Panc1 (cell line): ENCODE results near the gene AP3S2.

Experiments used
- POLR2AphosphoS5 ChIP-seq: IDR thresholded peaks from 2 replicates; pipeline ENCODE4 v1.6.1; 2012; ENCODE audit warnings: mild to moderate bottlenecking, low read depth, low read length, moderate library complexity
- SIN3A ChIP-seq: IDR thresholded peaks from 2 replicates; pipeline ENCODE4 v1.6.1; 2012; ENCODE audit warnings: low read depth, mild to moderate bottlenecking, low read length, moderate library complexity, borderline replicate concordance; ENCODE audit not compliant: insufficient read depth
- TF ChIP-seq, protein P1 (sequence below): fragments of 450-650 bp; IDR thresholded peaks from 2 replicates; pipeline ENCODE4 v1.5.1; 2017; ENCODE audit warnings: mild to moderate bottlenecking
- TF ChIP-seq, protein P2 (sequence below), 2 experiments: IDR thresholded peaks; 2 replicates each; pipeline ENCODE4 v1.6.1; 2011 to 2012; ENCODE audit warnings: low read depth in 2 of 2, control low read depth in 1 of 2, low read length in 1 of 2, mild to moderate bottlenecking in 1 of 2, moderate library complexity in 1 of 2; ENCODE audit not compliant: insufficient read depth in 1 of 2

DNA sequence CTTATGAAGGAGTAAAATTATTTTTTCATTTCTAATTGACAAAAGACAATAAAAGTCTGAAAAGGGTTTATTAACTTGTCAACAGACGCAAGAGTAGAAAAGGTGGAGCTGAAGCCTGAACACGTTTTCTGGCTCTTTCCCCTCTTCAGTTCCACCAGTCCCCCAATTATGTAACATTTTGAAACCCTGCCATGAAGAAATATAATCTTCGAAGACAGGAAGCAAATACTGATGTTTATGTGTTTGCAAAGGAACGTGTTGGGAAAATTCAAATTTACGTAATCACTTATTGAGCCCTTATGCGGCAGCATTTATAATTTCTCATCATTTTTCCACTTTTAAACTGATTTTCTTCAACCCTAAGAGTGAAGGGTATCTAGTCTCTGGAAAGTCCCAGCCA lies 767 bp downstream of the AP3S2 start:
- TF ChIP-seq, protein P1, sequence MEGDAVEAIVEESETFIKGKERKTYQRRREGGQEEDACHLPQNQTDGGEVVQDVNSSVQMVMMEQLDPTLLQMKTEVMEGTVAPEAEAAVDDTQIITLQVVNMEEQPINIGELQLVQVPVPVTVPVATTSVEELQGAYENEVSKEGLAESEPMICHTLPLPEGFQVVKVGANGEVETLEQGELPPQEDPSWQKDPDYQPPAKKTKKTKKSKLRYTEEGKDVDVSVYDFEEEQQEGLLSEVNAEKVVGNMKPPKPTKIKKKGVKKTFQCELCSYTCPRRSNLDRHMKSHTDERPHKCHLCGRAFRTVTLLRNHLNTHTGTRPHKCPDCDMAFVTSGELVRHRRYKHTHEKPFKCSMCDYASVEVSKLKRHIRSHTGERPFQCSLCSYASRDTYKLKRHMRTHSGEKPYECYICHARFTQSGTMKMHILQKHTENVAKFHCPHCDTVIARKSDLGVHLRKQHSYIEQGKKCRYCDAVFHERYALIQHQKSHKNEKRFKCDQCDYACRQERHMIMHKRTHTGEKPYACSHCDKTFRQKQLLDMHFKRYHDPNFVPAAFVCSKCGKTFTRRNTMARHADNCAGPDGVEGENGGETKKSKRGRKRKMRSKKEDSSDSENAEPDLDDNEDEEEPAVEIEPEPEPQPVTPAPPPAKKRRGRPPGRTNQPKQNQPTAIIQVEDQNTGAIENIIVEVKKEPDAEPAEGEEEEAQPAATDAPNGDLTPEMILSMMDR, result no peak
- TF ChIP-seq, protein P2, sequence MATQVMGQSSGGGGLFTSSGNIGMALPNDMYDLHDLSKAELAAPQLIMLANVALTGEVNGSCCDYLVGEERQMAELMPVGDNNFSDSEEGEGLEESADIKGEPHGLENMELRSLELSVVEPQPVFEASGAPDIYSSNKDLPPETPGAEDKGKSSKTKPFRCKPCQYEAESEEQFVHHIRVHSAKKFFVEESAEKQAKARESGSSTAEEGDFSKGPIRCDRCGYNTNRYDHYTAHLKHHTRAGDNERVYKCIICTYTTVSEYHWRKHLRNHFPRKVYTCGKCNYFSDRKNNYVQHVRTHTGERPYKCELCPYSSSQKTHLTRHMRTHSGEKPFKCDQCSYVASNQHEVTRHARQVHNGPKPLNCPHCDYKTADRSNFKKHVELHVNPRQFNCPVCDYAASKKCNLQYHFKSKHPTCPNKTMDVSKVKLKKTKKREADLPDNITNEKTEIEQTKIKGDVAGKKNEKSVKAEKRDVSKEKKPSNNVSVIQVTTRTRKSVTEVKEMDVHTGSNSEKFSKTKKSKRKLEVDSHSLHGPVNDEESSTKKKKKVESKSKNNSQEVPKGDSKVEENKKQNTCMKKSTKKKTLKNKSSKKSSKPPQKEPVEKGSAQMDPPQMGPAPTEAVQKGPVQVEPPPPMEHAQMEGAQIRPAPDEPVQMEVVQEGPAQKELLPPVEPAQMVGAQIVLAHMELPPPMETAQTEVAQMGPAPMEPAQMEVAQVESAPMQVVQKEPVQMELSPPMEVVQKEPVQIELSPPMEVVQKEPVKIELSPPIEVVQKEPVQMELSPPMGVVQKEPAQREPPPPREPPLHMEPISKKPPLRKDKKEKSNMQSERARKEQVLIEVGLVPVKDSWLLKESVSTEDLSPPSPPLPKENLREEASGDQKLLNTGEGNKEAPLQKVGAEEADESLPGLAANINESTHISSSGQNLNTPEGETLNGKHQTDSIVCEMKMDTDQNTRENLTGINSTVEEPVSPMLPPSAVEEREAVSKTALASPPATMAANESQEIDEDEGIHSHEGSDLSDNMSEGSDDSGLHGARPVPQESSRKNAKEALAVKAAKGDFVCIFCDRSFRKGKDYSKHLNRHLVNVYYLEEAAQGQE (IDR thresholded peaks at IDR 0.05; ENCODE audit: insufficient read depth in 1 of 2, low read depth in 2 of 2, low read length in 1 of 2), result no peak
- TF ChIP-seq POLR2AphosphoS5 (no peak), SIN3A (no peak)
